Measurements from ENCODE around the gene NRXN3. TPM values are rescaled to one million over a fixed set of nuclear protein-coding genes. Genes with fewer than 3 reads are reported as not detected.

Gene NRXN3
- total and polyA plus RNA-seq, 2 of the 13 experiments (the other 11 are each of a cell fraction or from before 2014, with no cell fraction given), result 0.03 TPM; not detected in 1

DNA sequence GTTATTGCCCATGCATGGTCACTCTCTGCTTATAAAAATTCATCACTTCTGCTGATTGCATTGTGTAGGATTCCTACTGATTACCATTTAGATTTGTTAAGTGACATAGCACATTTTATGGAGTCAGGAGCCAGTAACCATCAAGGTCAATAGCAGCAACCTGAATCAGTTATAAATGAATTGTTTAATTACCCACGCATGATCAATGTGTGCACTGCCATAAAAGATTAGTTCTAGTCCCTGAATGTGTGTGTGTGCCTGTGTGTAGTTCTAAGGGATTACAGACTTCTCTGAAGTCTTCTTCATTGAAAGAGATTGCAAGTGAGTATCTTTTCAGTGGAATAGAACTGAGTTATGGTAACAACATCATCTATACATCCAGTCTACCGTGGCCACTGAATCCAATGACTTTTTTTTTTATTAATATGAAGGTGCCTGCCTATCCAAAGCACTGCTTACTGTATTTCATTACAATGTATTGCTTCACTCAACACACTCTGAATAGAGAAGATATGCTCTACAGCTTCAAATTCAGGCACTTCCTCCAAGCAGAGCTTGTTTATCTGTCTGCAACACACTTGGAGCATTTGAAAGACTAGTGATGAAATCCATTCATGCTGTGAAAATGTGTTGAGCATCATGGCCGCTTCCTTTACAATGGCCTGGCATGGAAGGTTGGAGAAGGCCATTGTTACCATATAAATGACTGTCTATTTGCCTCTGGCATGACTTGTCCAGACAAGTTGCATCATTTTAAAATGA, 1659.4 kb downstream of the NRXN3 start:
- CTCF ChIA-PET (ENCODE audit: low intra/inter-chr PET ratio, low total read pairs), result no interaction called here

DNA sequence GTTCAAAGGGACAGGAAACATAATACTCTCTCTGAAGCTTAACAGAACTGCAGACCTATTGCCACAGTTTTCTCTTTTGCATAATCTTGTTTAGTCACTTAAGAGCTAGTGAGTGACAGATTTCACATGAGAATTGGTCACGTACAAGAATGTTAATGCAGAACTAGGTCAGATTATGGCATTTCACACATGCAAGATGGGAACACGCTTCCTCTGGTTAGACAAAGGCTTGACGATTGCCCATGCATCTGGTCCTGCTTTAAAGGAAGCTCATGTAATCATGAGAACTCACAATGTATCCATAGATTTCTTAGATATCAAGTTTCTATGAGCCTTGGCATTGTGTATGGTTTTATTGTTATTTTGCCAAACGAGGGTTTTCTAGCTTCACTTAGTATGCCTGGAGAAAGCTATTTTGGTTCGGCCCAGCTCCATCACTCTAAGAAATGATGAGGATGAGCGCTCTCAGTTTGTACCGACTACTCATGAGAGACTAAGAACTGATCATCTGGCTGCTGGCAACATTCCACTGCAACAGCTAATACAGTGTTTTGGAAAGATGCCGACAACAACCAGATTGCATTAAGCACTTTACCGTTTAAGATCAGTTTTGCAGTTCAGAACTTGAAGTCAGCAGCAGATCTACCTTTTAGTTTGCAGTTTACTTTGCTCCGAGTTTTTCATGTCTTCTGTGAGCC, 1661.2 kb downstream of the NRXN3 start:
- ATAC-seq (no peak), DNase-seq (ENCODE audit: low spot score) (no peak), FAIRE-seq (no peak)
- CTCF ChIA-PET (ENCODE audit: low intra/inter-chr PET ratio, low total read pairs), result no interaction called here
- H3K79me2 ChIP-seq (ENCODE audit: insufficient read depth, low read length), result no peaks in the 10 kb centered on the region
- intact Hi-C loops (cut with micrococcal nuclease; ENCODE audit: unreplicated experiment), result no loop called here
- no peak overlapping the region for H3K4me2 ChIP-seq (ENCODE audit: low read depth, low read length)
- H3K4me1 ChIP-seq (ENCODE audit: insufficient read depth, low read length), result no peaks in the 10 kb centered on the region
- POLR2A ChIA-PET, result no interaction called here
- peaks cover 78% of the 10 kb centered on the region for H3K9me3 ChIP-seq (ENCODE audit: low read length)
- H2AFZ ChIP-seq (ENCODE audit: low read length), result no peak overlapping the region
- in situ Hi-C loops (cut with HindIII; ENCODE audit: extremely low pct_ligation_motif_present, low pct_unique_long_range_greater_than_20kb), result no loop called here
- no peaks in the 10 kb centered on the region for H3K27me3 ChIP-seq (ENCODE audit: control insufficient read depth in 1 of 2, insufficient read depth in 2 of 2, low read length in 2 of 2)
- H3K9ac ChIP-seq (ENCODE audit: insufficient read depth, low read depth, low read length), result no peak overlapping the region
- BruUV-seq (replicated peaks), result no TSS peak
- 40% methylated on average over 10 of the region's 10 CpGs for WGBS (ENCODE audit: low lambda C conversion rate)
- no peaks in the 10 kb centered on the region for H3K36me3 ChIP-seq (replicated peaks in 1 of 2; ENCODE audit: control insufficient read depth in 1 of 2, insufficient read depth in 2 of 2, low read length in 2 of 2)
- H4K20me1 ChIP-seq (ENCODE audit: insufficient read depth, low read length), result no peaks in the 10 kb centered on the region
- no peak overlapping the region for H3K4me3 ChIP-seq (replicated peaks in 1 of 3; ENCODE audit: insufficient read depth in 1 of 3, low read depth in 2 of 3, low read length in 3 of 3)
- TF ChIP-seq PHF5A (CRISPR knock-in tag; IDR thresholded peaks at IDR 0.05; ENCODE audit: low read depth, unreplicated experiment) (no peak), ZNF235 (CRISPR knock-in tag; IDR thresholded peaks at IDR 0.05; ENCODE audit: borderline replicate concordance) (no peak), SP2 (CRISPR knock-in tag; IDR thresholded peaks at IDR 0.05) (no peak), ZNF709 (CRISPR knock-in tag; IDR thresholded peaks at IDR 0.05) (no peak), ZNF431 (CRISPR knock-in tag; IDR thresholded peaks at IDR 0.05; ENCODE audit: borderline replicate concordance, low read depth) (no peak)
- no peak overlapping the region for H3K27ac ChIP-seq (ENCODE audit: extremely low read length, insufficient read depth, low read length)

More for the DNA sequence above, 1659.4 kb downstream of the NRXN3 start:
- BruUV-seq (replicated peaks), result no TSS peak
- WGBS (ENCODE audit: low lambda C conversion rate), result 18% methylated on average over 3 of the region's 3 CpGs
- DNase-seq (ENCODE audit: low spot score), result no peak
- Histone ChIP-seq H2AFZ (ENCODE audit: low read length) (no peak overlapping the region), H3K9ac (ENCODE audit: insufficient read depth, low read depth, low read length) (no peak overlapping the region), H3K27ac (ENCODE audit: extremely low read length, insufficient read depth, low read length) (no peak overlapping the region), H3K4me2 (ENCODE audit: low read depth, low read length) (no peak overlapping the region), H3K36me3 (replicated peaks in 1 of 2; ENCODE audit: control insufficient read depth in 1 of 2, insufficient read depth in 2 of 2, low read length in 2 of 2) (no peaks in the 10 kb centered on the region), H3K27me3 (ENCODE audit: control insufficient read depth in 1 of 2, insufficient read depth in 2 of 2, low read length in 2 of 2) (no peaks in the 10 kb centered on the region), H4K20me1 (ENCODE audit: insufficient read depth, low read length) (no peaks in the 10 kb centered on the region), H3K79me2 (ENCODE audit: insufficient read depth, low read length) (no peaks in the 10 kb centered on the region), H3K9me3 (ENCODE audit: low read length) (peaks cover 78% of the 10 kb centered on the region), H3K4me1 (ENCODE audit: insufficient read depth, low read length) (no peaks in the 10 kb centered on the region), H3K4me3 (replicated peaks in 1 of 3; ENCODE audit: insufficient read depth in 1 of 3, low read depth in 2 of 3, low read length in 3 of 3) (no peak overlapping the region)
- no peak for FAIRE-seq
- in situ Hi-C loops (cut with HindIII; ENCODE audit: extremely low pct_ligation_motif_present, low pct_unique_long_range_greater_than_20kb) (no loop called here), intact Hi-C loops (cut with micrococcal nuclease; ENCODE audit: unreplicated experiment) (no loop called here)
- ATAC-seq, result no peak
- no peak for TF ChIP-seq GABPB1 (CRISPR knock-in tag; IDR thresholded peaks at IDR 0.05)
- POLR2A ChIA-PET, result no interaction called here

All from HepG2 (cell line).